HCT116 (cell line): ENCODE results near the gene TYMP. TPM values are rescaled to one million over a fixed set of nuclear protein-coding genes. Genes with fewer than 3 reads are reported as not detected.
A peak's percentile ranks its signal among the peaks of the same experiment; 100 is the strongest.

ENCODE experiments used
- ATAC-seq: fragments of 200-7000 bp; cut with Tn5 transposase; 2 replicates; pipeline ENCODE4 v1.9.1; 2020; ENCODE audit warnings: mild to moderate bottlenecking, moderate library complexity
- Bru-seq: library from RNA; stranded (reverse); fragments of 400-500 nt; gene quantifications from one replicate; lab custom pipeline; 2021; lab: Mats Ljungman, UMichigan
- BruChase-seq, 2 experiments: library from RNA; stranded (reverse); fragments of 400-500 nt; gene quantifications; one replicate each; lab custom pipeline; 2021; lab: Mats Ljungman, UMichigan
- BruUV-seq: library from RNA; stranded (reverse); fragments of 400-500 nt; replicated peaks from 2 replicates; lab custom pipeline; 2021; lab: Mats Ljungman, UMichigan
- CTCF ChIA-PET: fragments of 300-600 bp; sonication (Branson Sonifier 250); formaldehyde crosslinking; loops from one replicate; lab custom pipeline; 2021; ENCODE audit warnings: antibody characterized with exemption; lab: Charles Lee
- POLR2A ChIA-PET: fragments of 300-600, 350-600 bp; sonication (Branson Sonifier 250); formaldehyde crosslinking; loops from one replicate; lab custom pipeline; 2021; ENCODE audit warnings: antibody characterized with exemption; lab: Charles Lee
- RAD21 ChIA-PET, 2 experiments: fragments of 300-600 bp; sonication (Branson Sonifier 250); formaldehyde crosslinking; loops; one replicate each; lab custom pipeline; 2023; ENCODE audit warnings: low total read pairs in 2 of 2; ENCODE audit not compliant: uncharacterized antibody in 2 of 2, unreplicated experiment in 2 of 2, low non-redundant PET in 1 of 2; lab: Charles Lee
- DNase-seq: peaks from one replicate; pipeline ENCODE4 v3.0.0-alpha.2; 2010; ENCODE audit warnings: low read depth, low spot score
- H2AFZ ChIP-seq: fragments of 200-600 bp; shearing (Covaris generic), sonication (generic); 2 replicates; pipeline ENCODE4 v1.6.1; 2017; ENCODE audit warnings: low read depth, mixed run types, mixed read lengths, antibody characterized with exemption, low read length; ENCODE audit not compliant: poor library complexity, severe bottlenecking
- H3K27ac ChIP-seq: 2 replicates; pipeline ENCODE4 v1.5.1; 2012; ENCODE audit warnings: low read depth, low read length
- H3K27me3 ChIP-seq: fragments of 200-600 bp; sonication (generic); 2 replicates; pipeline ENCODE4 v1.6.1; 2016; ENCODE audit warnings: mixed run types, low read length, mixed read lengths; ENCODE audit not compliant: insufficient read depth
- H3K36me3 ChIP-seq, 2 experiments: fragments of 200-500 bp in 1 of 2; fragments of 200-600 bp in 1 of 2; sonication (Bioruptor generic) in 1 of 2; sonication (generic) in 1 of 2; 2 replicates each; pipeline versions ENCODE4 v1.5.1 to v1.6.1; 2014 to 2016; ENCODE audit warnings: low read length in 2 of 2, inconsistent platforms in 1 of 2, mixed read lengths in 1 of 2, mixed run types in 1 of 2; ENCODE audit not compliant: insufficient read depth in 2 of 2, control insufficient read depth in 1 of 2
- H3K4me1 ChIP-seq, 2 experiments: fragments of 200-600 bp in 1 of 2; sonication (generic) in 1 of 2; 2 replicates each; pipeline versions ENCODE4 v1.5.1 to v1.6.1; 2012 to 2017; ENCODE audit warnings: low read length in 2 of 2, inconsistent platforms in 1 of 2, mild to moderate bottlenecking in 1 of 2, mixed read lengths in 1 of 2, mixed run types in 1 of 2, moderate library complexity in 1 of 2; ENCODE audit not compliant: insufficient read depth in 2 of 2, control insufficient read depth in 1 of 2
- H3K4me2 ChIP-seq: fragments of 200-600 bp; sonication (generic); 2 replicates; pipeline ENCODE4 v1.6.1; 2017; ENCODE audit warnings: mixed run types, low read length, mixed read lengths
- H3K4me3 ChIP-seq, 2 experiments: fragments of 200-600 bp in 1 of 2; sonication (generic) in 1 of 2; replicated peaks in 1 of 2; 2 replicates each; pipeline ENCODE4 v1.5.1; 2011 to 2016; ENCODE audit warnings: low read length in 2 of 2, control low read depth in 1 of 2, low read depth in 1 of 2, mild to moderate bottlenecking in 1 of 2, mixed read lengths in 1 of 2, mixed run types in 1 of 2
- H3K79me2 ChIP-seq: fragments of 200-600 bp; sonication (generic); 2 replicates; pipeline ENCODE4 v1.6.1; 2017; ENCODE audit warnings: mild to moderate bottlenecking, mixed run types, low read length, moderate library complexity, mixed read lengths; ENCODE audit not compliant: insufficient read depth
- H3K9ac ChIP-seq: fragments of 200-600 bp; sonication (generic); 2 replicates; pipeline ENCODE4 v1.6.1; 2016; ENCODE audit warnings: low read length, mixed read lengths
- H3K9me2 ChIP-seq: fragments of 200-600 bp; sonication (generic), shearing (Covaris generic); 2 replicates; pipeline ENCODE4 v1.6.1; 2017; ENCODE audit warnings: mixed run types, mild to moderate bottlenecking, moderate library complexity; ENCODE audit not compliant: insufficient read depth
- H3K9me3 ChIP-seq, 2 experiments: fragments of 200-500 bp in 1 of 2; fragments of 200-600 bp in 1 of 2; sonication (Bioruptor generic) in 1 of 2; sonication (generic) in 1 of 2; 2 replicates each; pipeline ENCODE4 v1.6.1; 2014 to 2017; ENCODE audit warnings: low read length in 2 of 2, mixed read lengths in 2 of 2, inconsistent platforms in 1 of 2, low read depth in 1 of 2, mild to moderate bottlenecking in 1 of 2, mixed run types in 1 of 2, moderate library complexity in 1 of 2; ENCODE audit not compliant: control insufficient read depth in 1 of 2, insufficient read depth in 1 of 2
- H4K20me1 ChIP-seq: fragments of 200-600 bp; sonication (generic), shearing (Covaris generic); 2 replicates; pipeline ENCODE4 v1.6.1; 2017; ENCODE audit warnings: mixed run types, mild to moderate bottlenecking, moderate library complexity; ENCODE audit not compliant: insufficient read depth
- JUND ChIP-seq: IDR thresholded peaks from 2 replicates; pipeline ENCODE4 v1.6.1; 2012
- POLR2A ChIP-seq: IDR thresholded peaks from 2 replicates; pipeline ENCODE4 v1.7.0; 2011; ENCODE audit warnings: borderline replicate concordance; ENCODE audit not compliant: insufficient read depth, insufficient read length; ENCODE audit errors: extremely low read depth
- POLR2AphosphoS5 ChIP-seq: IDR thresholded peaks from 2 replicates; pipeline ENCODE4 v1.6.1; 2011; ENCODE audit warnings: mild to moderate bottlenecking, low read depth, low read length, moderate library complexity
- SRF ChIP-seq: IDR thresholded peaks from 2 replicates; pipeline ENCODE4 v1.6.1; 2012; ENCODE audit warnings: low read depth
- TCF7L2 ChIP-seq: IDR thresholded peaks from 2 replicates; pipeline ENCODE4 v1.7.0; 2011; ENCODE audit warnings: borderline replicate concordance, inconsistent platforms; ENCODE audit not compliant: insufficient read depth, insufficient read length; ENCODE audit errors: extremely low read depth
- ZFX ChIP-seq: fragments of 450-650 bp; IDR thresholded peaks from 2 replicates; pipeline ENCODE4 v1.6.1; 2017
- intact Hi-C: fragments of 100-400 bp; cut with micrococcal nuclease; formaldehyde crosslinking; loops from 2 replicates; pipeline ENCODE4 v1.10.0; 2022
- long read RNA-seq: library from polyadenylated mRNA; unstranded; transcript quantifications from one replicate; pipeline ENCODE4 v2.0.0, GENCODE V29; 2021; ENCODE audit not compliant: unreplicated experiment
- polyA plus RNA-seq: library from polyadenylated mRNA; unstranded; fragments of >200 nt; gene quantifications from 2 replicates; pipeline ENCODE4 v1.2.1, GENCODE V29; 2012; ENCODE audit warnings: missing spikeins
- total RNA-seq: library from RNA; stranded (reverse); gene quantifications from one replicate; pipeline ENCODE4 v1.2.1, GENCODE V29; 2021; ENCODE audit not compliant: unreplicated experiment

The TYMP gene, protein sequence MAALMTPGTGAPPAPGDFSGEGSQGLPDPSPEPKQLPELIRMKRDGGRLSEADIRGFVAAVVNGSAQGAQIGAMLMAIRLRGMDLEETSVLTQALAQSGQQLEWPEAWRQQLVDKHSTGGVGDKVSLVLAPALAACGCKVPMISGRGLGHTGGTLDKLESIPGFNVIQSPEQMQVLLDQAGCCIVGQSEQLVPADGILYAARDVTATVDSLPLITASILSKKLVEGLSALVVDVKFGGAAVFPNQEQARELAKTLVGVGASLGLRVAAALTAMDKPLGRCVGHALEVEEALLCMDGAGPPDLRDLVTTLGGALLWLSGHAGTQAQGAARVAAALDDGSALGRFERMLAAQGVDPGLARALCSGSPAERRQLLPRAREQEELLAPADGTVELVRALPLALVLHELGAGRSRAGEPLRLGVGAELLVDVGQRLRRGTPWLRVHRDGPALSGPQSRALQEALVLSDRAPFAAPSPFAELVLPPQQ
- total RNA-seq (43.2 TPM), Bru-seq, nascent RNA (percentile 73 among the genes with signal in this experiment), BruChase-seq, experiment 1, labeled RNA remaining after a 6-hour chase (percentile 76 among the genes with signal in this experiment), BruChase-seq, experiment 2, labeled RNA remaining after a 2-hour chase (percentile 81 among the genes with signal in this experiment)
- polyA plus RNA-seq, result 34.8 and 47.0 TPM in 2 replicates
- long read RNA-seq, transcript TYMP-208 (9 exons, 1,751 nt), result minor isoform, 20 of 158 reads
- long read RNA-seq, transcript TYMP-201 (10 exons, 1,630 nt), result major isoform, 48 of 158 reads
- long read RNA-seq, partial matches to known transcripts, result 55 of 158 reads
- long read RNA-seq, other reads (novel, unspliced or antisense), result 31 of 158 reads

DNA sequence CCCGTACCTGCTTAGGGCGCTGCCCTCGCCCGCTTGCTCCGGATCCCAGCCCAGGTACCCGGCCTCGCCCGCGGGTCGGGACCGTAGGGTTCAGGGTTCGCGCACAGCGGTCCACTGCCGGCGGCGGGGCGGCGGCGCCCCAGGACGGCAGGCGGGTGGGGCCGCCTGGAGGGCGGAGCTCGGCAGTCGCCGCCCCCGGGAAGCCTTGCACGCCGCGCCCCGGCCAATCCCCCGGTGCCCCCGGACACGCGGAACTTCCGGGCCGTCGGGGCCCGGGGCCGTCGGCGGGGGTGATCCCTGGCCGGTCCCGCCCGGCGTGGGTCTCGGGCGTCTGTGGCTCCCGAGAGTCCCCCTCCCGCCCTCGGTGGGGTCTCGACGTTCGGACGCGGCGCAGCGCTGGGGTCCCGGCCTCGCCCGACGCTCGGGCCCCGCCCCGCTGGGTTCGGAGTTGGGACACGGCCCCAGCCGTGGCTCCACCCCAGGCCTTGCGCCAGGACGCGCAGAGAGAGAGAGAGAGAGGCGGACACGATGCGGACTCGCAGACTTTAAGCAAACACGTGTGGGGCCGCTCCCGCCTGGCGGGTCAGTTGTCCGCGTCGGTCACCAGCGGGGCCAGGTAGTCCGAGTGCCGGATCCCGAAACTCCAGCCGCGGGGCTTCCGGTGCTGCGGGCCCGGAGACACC, at the start of gene TYMP:
TSS of gene TYMP (minus strand) at position 116 of the 683 bp plus-strand sequence. CDS start 303 bp downstream, outside the sequence.
- Histone ChIP-seq H3K4me1 (peaks cover 11 to 71% of the 10 kb centered on the region in 2 experiments; a peak in 3 of 4 replicates), H4K20me1 (no peaks in the 10 kb centered on the region), H3K27me3 (no peaks in the 10 kb centered on the region), H3K36me3 (no peaks in the 10 kb centered on the region), H2AFZ (no peak within 1 kb of the TSS), H3K4me2 (peak within 1 kb of the TSS; percentile 93), H3K9me3 (no peaks in the 10 kb centered on the region), H3K79me2 (peaks cover 7% of the 10 kb centered on the region; the same call in 1 of the 2 replicates), H3K9ac (peak within 1 kb of the TSS; percentile 91), H3K4me3 (peak within 1 kb of the TSS; percentile 92 to 96), H3K27ac (peak within 1 kb of the TSS; percentile 100), H3K9me2 (no peaks in the 10 kb centered on the region)
- BruUV-seq, result no TSS peak
- ATAC-seq, result peak; percentile 47
- DNase-seq, result peak; percentile 73
- TF ChIP-seq SRF, result no peak
- TF ChIP-seq POLR2AphosphoS5, result peak; percentile 46
- TF ChIP-seq POLR2A, result peak; percentile 31
- TF ChIP-seq TCF7L2, result peak; percentile 20
- TF ChIP-seq JUND, result no peak
- TF ChIP-seq ZFX, result peak; percentile 61; the same call in 1 of the 2 replicates
- ChIA-PET CTCF (no interaction called here), RAD21 (no interaction called here), POLR2A (interaction anchor here (0.6 to 1.4 kb wide), 2 partner anchors 16 to 108 kb away, joined by 3 to 7 read pairs; partner anchors contain the start of gene KLHDC7B)
- intact Hi-C loops, result loop anchor here (5.0 kb wide), 1 partner anchor 92 kb away; no protein-coding TSS in a partner anchor
